Fibroblast of mammary gland (primary cell): Measurements from ENCODE around the gene SORCS2.

Source experiments
- DNase-seq: peaks from one replicate; pipeline ENCODE4 v3.0.0-alpha.2; 2010; ENCODE audit warnings: low read depth
- H3K4me3 ChIP-seq: 2 replicates; pipeline ENCODE4 v1.5.1; 2011; ENCODE audit warnings: low read depth, mild to moderate bottlenecking, low read length, moderate library complexity; ENCODE audit not compliant: control insufficient read depth
- TF ChIP-seq, protein P1 (sequence below): conservative IDR thresholded peaks from 2 replicates; pipeline ENCODE4 v1.5.1; 2011; ENCODE audit warnings: low read depth, low read length, inconsistent platforms; ENCODE audit not compliant: control insufficient read depth, insufficient read depth

SORCS2 gene

DNA sequence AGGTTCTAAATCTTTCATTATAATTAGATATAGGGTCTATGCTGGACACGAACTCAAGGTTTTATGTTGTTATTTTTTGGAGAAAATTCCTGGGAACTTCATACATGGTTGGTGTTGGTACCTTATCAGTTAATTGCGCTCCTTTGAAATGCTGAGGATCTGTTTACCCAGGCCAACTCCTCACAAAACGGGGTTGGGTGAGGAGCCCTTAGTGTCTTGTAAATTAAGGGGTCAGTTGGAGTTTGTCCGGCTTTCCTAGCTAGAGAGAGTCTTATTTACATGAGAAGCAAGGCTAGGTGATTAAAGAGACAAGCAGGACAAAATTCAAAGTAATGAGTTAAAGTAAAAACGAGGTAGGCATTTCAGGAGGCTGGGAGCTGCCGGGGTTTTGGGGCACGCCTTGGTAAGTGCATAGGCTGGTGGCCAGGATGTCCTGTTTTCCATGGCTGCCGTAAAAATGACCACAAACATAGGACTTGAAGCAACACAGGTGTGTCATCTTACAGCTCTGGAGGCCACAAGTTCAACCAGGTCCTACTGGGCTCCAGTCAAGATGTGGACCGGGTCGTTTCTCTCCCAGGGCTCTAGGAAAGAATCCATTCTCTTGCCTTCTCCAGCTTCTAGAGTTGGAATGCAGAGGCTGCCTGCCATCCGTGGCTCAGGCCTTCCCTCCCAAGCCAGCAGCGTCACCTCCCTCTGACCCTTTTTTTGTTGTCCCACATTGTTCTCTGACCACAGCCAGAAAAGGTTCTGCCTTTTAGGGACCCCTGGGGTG, 222.6 kb downstream of the SORCS2 start:
- DNase-seq, result no peak
- H3K4me3 ChIP-seq, result no peak overlapping the region
- TF ChIP-seq, protein P1, sequence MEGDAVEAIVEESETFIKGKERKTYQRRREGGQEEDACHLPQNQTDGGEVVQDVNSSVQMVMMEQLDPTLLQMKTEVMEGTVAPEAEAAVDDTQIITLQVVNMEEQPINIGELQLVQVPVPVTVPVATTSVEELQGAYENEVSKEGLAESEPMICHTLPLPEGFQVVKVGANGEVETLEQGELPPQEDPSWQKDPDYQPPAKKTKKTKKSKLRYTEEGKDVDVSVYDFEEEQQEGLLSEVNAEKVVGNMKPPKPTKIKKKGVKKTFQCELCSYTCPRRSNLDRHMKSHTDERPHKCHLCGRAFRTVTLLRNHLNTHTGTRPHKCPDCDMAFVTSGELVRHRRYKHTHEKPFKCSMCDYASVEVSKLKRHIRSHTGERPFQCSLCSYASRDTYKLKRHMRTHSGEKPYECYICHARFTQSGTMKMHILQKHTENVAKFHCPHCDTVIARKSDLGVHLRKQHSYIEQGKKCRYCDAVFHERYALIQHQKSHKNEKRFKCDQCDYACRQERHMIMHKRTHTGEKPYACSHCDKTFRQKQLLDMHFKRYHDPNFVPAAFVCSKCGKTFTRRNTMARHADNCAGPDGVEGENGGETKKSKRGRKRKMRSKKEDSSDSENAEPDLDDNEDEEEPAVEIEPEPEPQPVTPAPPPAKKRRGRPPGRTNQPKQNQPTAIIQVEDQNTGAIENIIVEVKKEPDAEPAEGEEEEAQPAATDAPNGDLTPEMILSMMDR, result no peak

DNA sequence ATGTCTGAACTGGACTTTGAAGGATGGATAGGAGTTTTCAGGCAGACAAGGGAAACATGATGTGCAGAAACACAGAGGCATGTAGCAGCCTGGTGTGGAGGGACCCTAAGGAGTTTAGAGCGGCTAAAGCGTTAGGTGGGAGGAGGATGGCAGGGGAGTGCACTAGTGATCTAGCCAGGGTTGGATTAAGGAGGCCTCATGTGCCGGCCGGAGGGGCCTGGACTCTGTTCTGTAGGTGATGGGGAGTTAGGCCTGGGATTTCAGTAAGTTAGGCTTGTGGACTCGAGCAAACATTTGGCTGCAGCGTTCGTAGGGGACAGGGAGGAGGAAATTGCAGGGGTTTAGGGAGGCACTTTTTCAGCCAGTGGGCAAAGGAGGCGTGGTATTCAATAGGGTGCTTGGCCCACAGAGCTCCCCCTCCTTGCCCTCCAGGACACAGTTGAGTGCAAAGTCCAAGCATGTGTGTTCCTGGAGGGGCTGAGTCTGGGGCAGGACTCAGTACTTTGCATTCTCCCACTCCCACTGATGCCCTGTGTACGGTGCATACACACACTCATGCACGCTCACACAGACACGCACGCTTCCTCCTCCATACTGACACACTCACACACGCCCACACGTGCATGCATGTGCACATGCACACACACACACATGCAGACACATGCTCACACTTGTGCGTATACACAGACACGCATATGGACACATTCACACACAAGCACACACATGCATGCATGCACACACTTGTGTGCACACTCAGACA, 223.8 kb downstream of the SORCS2 start:
- TF ChIP-seq, protein P1, result no peak
- DNase-seq, result no peak
- no peak overlapping the region for H3K4me3 ChIP-seq

DNA sequence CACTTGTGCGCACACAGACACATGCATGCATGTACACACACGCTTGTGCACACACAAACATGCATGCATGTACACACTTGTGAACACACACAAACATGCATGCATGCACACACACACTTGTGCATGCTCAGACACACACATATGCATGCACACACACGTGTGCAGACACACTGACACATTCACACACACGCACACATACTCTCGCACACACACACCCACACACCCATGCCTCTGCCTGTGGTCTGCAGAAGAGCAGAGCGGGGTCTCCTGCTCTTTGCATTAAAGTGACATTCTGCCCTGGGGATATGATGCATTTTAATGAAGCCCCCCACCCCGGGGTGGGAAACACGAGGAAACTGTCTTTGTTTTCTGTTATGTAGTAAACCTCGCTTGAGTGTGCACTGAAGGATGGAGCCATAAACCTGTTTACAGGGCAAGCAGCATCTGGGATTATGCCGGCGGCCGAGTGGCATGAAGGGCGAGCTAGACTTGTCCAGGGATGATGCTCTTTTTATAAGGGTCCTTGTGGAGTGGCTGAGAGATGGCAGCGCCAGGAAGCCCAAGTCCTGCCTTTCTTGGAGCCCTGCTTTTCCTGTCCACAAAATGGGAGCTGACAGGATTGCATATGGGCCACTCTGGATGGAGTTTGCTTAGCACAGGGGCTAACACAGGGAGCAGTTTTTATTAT, 224.6 kb downstream of the SORCS2 start:
- H3K4me3 ChIP-seq, result no peak overlapping the region
- TF ChIP-seq, protein P1, result no peak
- no peak for DNase-seq

DNA sequence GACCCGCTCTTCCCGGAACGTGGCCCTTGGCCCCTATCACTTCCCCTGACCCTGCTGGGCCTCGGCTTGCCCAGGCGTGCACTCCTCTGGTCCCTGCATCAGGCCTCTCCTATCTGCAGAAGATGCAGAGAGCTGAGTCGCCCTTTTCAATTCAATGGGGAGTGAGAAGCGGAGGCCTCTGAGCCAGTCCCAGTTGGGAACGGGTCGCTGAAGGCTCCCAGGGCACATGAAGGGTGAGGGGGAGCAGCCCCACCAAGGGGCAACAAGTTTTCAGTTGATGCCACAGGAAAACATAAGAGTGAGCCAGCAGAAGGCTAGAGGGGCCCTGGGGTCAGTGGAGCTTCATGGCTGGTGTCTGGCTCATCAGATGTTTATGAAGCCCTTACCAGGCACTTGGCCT, 225.3 kb downstream of the SORCS2 start:
- TF ChIP-seq, protein P1, result no peak
- H3K4me3 ChIP-seq, result no peak overlapping the region
- no peak for DNase-seq

DNA sequence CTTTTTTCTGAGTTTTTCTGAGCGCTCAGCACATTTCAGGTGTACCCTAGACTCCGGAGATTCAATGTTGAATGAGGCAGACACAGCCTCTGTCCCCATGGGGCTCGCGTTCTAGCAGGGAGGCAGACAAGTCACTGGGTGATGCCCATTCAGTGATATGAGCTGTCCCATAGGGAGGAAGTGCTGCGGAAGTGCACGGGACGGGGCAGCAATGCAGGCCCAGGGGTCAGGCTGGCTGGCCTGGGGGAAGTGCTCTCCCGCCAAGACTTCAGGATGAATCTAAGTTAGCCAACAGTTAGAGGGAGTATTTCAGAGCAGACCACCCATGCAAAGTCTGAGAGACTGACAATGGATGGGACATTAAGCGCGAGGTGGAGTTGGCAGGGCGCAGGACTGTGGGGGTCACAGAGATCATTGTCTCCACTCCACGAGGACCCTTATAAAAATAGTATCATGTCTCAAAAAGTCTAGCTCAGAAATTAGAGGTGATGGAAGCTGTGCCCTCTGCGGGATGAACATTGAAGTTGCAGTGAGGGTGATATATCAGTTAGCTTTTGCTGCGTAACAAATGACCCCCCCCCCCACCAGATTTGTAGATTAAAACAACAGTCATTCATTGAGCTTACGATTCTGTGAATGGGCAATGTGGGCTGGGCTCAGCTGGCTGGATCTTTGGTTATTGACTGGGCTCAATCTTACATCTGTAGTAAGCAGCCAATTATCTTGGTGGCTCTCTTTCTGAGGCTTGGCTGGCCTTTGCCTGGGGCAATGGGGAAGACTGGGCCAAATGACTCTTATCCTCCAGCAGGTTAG, 226.0 kb downstream of the SORCS2 start:
- TF ChIP-seq, protein P1, result no peak
- no peak overlapping the region for H3K4me3 ChIP-seq
- DNase-seq, result no peak
